Measurements from ENCODE around the gene LCE3C.
"Not testable (repeated sequence)": the region's sequence is repeated elsewhere in the genome, so short reads cannot be mapped to it uniquely, and the experiment has no call there.

Gene LCE3C, protein sequence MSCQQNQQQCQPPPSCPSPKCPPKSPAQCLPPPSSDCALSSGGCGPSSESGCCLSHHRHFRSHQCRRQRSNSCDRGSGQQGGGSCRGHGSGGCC

DNA sequence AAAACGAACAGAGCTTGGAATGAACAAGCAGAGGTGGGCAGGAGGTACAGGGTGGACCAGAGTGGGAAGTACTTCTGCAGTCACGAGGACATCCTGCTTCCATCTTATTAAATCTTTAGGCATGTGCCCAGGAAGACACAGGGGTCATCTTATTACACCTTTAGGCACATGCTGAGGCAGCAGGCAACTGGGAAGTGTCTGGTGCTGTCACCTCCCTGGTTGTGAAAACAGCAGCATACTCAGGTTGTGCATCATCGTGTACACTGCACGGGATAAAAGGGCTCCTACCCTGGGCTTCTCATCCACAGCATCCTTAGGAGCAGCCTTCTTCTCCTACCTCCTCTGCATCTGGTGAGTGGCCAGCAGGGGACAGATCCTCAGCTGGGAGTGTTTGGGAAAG lies at the start of gene LCE3C:
Gene LCE3C (plus strand): TSS at position 301 of the 400 bp plus-strand sequence. CDS start 498 bp downstream, outside the sequence.
- DNase-seq: no peak

- DNase-seq: no peak
Measured at GRCh38 chr1:152565115-152565514, 34.9 kb upstream of the LCE3C start.

- no peak for DNase-seq
Measured at GRCh38 chr1:152565535-152566215, 34.4 kb upstream of the LCE3C start.

- no peak for DNase-seq
Measured at GRCh38 chr1:152566681-152567080, 33.4 kb upstream of the LCE3C start, which contains the start of gene LCE3E. Gene LCE3E (minus strand): TSS chr1:152566780. CDS start chr1:152566208, 572 bp downstream.

- DNase-seq: no peak
Measured at GRCh38 chr1:152577168-152577567, 22.9 kb upstream of the LCE3C start.

- DNase-seq: not testable (repeated sequence)
Measured at GRCh38 chr1:152579526-152579925, 20.5 kb upstream of the LCE3C start.

DNA sequence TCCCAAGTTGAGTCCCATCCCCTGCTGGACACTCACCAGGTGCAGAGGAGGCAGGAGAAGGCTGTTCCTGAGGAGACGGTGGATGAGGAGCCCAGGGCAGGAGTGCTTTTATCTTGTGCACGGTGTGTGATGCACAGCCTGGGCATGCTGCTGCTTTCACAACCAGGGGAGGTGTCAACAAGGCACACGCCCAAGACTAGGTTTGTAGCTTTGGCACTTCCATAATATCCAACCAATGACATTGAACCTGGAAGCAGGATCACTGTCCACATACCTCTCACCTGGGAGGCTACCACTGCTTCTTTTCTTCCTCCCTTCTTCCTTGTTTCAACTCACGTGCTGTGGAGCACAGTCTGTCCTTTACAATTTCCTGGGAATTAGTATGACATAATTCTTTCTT lies 19.6 kb upstream of the LCE3C start, which contains the start of gene LCE3D:
Gene LCE3D (minus strand): TSS at position 84 of the 400 bp plus-strand sequence. CDS start 580 bp downstream, outside the sequence.
- DNase-seq: no peak

DNA sequence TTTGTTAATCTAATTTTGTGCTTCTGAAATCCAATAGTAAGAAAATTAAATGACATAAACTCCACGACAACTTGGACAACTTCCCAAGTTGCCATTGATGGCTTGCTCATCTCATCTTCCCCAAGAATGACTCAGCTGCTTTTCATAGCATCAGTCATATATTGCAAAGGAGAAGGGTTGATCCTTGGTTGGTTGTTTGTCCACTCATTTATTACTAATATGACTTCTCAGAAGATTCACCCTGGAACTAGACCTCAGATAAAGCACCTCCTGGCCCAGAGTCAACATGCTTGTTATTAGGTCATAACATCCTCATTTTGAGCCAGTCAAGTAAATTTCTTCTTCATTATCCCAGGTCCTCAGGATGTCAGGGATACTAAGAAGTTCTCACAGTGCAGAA lies 17.4 kb upstream of the LCE3C start:
- DNase-seq: no peak

DNA sequence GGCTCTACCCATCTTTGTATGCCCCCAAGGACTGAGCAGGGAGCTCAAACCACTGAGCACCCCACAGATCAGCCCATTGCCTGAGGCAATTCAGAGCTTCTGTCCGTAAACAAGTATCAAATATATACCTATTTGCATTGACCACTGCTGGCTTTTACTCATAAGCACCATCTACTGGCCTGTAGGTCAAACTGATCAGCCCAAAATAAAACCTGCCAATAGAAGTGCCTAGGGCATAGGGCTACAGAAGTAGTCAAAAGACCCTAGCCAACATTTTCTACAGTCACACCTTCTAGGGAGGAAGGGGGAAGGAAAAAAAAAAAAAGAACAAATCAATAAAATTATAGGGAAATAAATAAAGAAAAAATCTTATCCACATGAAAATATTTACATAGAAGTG lies 14.4 kb upstream of the LCE3C start:
- DNase-seq: no peak

DNA sequence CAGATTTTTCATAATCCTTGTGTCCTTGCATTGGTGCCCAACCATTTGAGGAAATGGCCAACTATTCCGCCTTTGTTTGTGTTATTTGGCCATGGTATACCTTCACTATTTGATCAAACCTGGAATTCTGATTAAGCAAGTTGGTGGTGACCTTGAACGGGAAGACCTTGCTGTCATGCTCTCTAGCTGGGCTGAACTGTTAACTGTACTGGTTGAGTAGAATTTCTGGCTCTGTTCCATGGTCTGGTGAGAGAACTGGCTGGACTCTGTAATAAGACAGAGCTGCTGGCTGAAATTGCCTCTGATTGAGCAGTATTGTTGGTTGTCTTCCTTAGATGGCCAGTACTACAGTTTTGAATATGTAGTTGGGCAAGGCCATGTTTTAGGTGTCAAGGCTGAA lies 3.0 kb upstream of the LCE3C start:
- no peak for DNase-seq

- no peak for DNase-seq
Measured at GRCh38 chr1:152613511-152613910, 13.5 kb downstream of the LCE3C start, which contains the start of gene LCE3B. Gene LCE3B (plus strand): TSS chr1:152613811. CDS start chr1:152613811, 0 bp downstream.

DNA sequence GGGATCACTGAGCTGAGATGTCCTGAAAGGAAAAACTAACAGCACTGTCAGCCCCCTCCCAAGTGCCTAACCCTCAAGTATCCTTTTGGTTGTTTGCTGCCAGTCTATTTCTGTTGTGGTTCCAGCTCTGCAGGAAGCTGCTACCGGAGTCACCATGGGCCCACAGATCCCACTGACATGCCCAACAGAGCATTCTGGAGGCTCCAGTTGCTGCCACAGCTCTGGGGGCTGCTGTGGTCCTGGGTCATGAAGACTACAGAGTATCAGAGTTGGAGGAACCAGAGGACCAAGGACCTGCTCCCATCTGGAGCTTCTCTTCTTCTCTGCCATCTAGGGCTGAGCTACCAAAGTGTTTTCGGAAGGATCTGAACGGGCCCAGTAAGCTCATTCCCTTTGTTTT lies 22.0 kb downstream of the LCE3C start:
- no peak for DNase-seq

DNA sequence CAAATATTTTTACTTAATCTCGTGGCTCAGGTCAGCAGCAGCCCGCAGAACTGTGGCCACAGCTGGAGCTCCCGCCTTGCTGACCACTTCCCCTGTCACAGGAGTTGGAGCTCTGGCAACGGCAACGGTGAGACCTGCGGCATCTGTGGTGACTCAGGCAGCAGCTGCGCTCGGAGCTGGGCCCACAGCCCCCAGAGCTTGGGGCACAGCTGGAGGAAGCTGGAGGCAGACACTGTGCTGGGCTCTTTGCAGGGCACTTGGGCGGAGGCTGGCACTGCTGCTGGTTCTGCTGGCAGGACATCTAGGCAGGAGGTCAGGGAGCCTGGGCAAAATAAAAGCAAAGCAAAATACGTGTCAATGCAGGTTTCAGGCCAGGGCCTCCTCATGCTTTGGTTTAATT lies 22.8 kb downstream of the LCE3C start, which contains the start of gene LCE3A:
Gene LCE3A (minus strand): TSS at position 301 of the 400 bp plus-strand sequence. CDS start 0 bp downstream, at position 301.
- no peak for DNase-seq

DNA sequence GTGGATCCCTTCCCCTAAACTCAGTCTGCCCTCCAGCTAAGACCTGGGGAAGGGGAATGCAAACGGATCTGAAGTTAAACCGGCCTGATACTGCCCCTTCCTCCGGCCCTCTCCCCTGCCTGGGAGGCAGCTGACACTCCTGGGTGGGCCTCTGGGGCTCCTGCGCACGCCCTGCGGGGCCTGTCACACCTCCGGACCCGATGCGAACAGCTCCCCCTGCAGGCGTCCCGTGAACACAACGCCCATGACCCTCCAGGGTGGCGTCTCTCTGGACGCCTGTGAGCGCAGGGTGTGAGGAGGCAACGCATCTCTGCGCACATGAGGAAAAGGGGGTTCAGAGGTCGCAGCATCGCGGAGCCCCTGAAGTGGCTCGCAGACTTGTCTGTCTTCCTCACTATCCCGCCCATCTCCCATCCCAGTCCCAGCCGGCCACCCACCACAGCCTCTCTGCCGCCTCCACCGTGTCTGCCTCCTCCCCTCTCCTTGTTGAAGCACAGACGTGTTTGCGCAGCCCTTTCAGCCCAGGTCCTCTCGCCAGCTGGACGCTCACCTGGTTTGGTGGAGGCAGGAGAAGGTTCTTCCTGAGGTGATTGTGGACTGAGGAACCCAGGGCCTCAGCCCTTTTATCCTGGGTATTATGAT lies 23.3 kb downstream of the LCE3C start:
- DNase-seq: no peak

DNA sequence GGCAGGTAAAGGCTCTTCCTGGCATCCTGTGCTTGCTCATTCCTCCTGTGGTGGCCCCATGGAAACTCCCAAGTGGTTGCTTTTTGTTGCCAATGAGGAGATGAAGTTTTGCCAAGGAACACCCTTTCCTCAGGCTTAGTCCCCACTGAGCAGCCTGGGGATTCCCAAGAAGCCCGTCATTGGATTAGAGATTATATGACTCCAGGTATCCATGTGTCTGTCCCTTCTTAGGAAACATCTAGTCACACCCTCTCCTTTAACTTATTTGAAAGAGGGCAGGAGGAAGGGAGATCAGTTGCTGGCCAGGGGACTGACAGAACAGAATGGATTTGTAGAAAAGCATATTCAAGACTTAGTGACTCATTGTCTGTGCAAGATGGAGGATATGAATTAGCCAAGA lies 26.7 kb downstream of the LCE3C start:
- DNase-seq: no peak

GRCh38 chr1:152630596-152630995 lies 30.6 kb downstream of the LCE3C start:
- no peak for DNase-seq

GRCh38 chr1:152640351-152640750 lies 40.3 kb downstream of the LCE3C start:
- DNase-seq: no peak

DNA sequence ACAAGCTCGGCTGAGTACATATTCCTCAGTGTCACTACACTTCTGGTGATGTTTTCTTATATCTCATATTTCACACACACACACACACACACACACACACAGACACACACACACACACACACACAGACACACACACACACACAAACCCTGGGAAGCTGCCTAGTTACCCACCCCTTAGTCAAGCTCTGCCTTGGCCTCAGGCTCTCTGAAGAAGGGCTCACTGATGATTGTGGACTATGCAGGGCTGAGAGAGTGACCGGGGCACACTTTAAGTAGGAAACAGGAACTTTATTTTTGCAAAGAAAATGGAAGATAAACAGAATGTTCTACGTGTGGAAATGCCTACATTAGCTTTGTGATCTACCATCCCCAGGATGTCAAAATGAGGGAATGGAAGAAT lies 43.9 kb downstream of the LCE3C start:
- no peak for DNase-seq

DNA sequence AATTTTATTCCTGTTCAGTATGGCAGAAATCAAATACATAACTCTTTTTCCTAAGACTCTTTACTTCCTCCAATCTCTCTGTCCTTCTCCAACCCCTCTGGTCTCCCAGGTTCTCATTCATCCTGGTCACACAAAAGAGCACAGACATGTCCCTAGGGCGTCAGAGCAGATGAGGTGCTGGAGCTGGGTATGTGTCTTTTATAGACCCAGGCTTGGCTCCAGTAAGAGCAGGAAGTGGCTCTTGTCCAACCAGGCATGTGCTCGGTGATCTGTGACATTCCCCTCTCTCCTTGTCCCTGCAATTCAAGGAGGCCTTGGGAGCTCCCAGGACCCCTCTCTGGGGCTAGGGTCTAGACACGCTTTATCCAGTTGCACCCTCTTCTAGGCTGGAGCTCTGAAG lies 45.1 kb downstream of the LCE3C start:
- DNase-seq: no peak

DNA sequence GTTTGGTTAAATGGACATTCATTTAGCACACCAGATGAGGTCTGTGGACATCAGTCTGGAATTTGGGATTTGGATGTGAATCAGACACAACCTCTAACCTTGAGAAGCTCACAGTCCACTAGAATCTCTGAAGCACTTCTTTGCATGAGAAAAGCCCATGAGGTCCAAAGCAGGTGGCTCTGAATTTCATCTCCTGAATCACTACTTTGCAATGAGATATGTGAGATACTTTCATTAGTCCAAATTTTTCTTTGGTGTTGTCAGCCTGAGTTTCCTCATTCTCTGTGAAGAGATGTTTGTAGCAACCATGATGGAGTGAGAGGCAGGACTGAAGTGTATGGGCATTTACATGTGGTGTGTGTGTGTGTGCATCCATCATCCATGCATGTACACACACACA lies 46.6 kb downstream of the LCE3C start:
- peak; percentile 7 for DNase-seq
